Measurements from ENCODE around the gene PLEKHH1. TPM values are rescaled to one million over a fixed set of nuclear protein-coding genes. Genes with fewer than 3 reads are reported as not detected.
A peak's percentile ranks its signal among the peaks of the same experiment; 100 is the strongest.
"Not testable (repeated sequence)": the region's sequence is repeated elsewhere in the genome, so short reads cannot be mapped to it uniquely, and the experiment has no call there.

The PLEKHH1 gene
- total RNA-seq, 4 donors from 2014 or later, result 10.5 to 23.1 (median 17.2) TPM

DNA sequence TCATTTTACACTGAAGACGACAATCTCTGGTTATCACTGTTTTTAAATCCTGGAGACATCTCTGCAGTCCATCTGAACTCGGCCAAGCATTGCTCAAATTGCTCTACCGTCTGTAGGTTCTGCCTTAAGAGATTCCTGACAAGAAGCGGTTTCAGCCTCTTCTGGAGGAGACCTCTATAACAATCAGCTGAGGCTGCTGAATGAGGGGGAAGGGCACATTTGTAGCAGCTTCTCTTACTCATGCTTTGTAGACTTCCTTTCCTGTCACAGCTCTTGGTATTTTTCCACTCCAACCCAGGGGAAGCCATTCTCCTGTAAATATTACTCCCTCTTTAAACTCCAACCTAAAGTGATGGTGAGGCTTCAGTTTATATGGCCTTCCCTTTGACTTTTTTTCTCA, 89.6 kb downstream of the PLEKHH1 start:
- intact Hi-C loops (cut with DNase I; ENCODE audit: low total_unique reads), result no loop called here
- WGBS, 2 donors, result 59 to 64% methylated on average over 4 of the region's 4 CpGs

DNA sequence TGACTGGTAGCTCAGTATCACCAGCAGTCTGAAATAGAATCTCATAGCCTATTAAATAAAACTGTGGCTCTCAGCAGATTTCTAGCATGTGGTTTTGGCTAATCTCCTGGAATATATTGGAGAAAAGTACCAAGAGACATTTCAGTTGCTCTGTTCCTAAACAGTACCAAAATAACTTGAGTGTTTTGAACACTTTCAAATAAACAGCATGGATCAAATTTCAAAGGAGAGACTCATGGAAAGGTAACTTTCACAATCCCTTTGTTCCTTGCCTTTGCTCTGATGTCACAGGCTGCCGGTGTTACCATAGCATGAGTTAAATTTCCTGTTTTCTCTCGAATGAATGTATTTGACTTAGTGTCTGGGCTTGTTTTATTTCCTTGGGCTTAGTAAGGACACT, 90.0 kb downstream of the PLEKHH1 start:
- TF ChIP-seq, protein P1, sequence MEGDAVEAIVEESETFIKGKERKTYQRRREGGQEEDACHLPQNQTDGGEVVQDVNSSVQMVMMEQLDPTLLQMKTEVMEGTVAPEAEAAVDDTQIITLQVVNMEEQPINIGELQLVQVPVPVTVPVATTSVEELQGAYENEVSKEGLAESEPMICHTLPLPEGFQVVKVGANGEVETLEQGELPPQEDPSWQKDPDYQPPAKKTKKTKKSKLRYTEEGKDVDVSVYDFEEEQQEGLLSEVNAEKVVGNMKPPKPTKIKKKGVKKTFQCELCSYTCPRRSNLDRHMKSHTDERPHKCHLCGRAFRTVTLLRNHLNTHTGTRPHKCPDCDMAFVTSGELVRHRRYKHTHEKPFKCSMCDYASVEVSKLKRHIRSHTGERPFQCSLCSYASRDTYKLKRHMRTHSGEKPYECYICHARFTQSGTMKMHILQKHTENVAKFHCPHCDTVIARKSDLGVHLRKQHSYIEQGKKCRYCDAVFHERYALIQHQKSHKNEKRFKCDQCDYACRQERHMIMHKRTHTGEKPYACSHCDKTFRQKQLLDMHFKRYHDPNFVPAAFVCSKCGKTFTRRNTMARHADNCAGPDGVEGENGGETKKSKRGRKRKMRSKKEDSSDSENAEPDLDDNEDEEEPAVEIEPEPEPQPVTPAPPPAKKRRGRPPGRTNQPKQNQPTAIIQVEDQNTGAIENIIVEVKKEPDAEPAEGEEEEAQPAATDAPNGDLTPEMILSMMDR (IDR thresholded peaks at IDR 0.05), result no peak
- no peak for TF ChIP-seq POLR2A (IDR thresholded peaks at IDR 0.05)
- intact Hi-C loops (cut with DNase I; ENCODE audit: low total_unique reads), result no loop called here
- 12 to 19% methylated on average over 2 of the region's 2 CpGs for WGBS, 2 donors
- H3K4me3 ChIP-seq (ENCODE audit: low read depth, poor library complexity, severe bottlenecking), result no peak overlapping the region
- no peak for DNase-seq (ENCODE audit: low spot score in 2 of 2)

More for the DNA sequence above, 89.6 kb downstream of the PLEKHH1 start:
- no peak overlapping the region for H3K4me3 ChIP-seq (ENCODE audit: low read depth, poor library complexity, severe bottlenecking)
- TF ChIP-seq, protein P1 (IDR thresholded peaks at IDR 0.05), result no peak
- TF ChIP-seq POLR2A (IDR thresholded peaks at IDR 0.05), result no peak
- peak in 1 of 2 donors; percentile 42 for DNase-seq (ENCODE audit: low spot score in 2 of 2)

DNA sequence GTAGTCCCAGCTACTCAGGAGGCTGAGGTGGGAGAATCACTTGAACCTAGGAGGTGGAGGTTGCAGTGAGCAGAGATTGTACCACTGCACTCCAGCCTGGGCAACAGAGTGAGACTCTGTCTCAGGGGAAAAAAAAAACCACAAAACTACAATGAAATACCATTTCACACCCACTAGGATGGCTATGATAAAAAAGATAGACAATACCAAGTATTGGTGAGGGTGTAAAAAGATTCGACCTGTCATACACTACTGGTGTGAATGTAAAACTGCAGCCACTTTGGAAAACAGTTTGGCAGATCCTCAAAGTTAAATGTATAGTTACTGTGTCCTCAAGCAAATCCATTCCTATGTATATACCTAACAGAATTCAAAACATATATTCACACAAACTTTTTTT, 93.0 kb downstream of the PLEKHH1 start:
- intact Hi-C loops (cut with DNase I; ENCODE audit: low total_unique reads); DNase-seq (ENCODE audit: low spot score in 2 of 2); H3K4me3 ChIP-seq (ENCODE audit: low read depth, poor library complexity, severe bottlenecking): not testable (repeated sequence)
- 85 to 89% methylated on average over 1 of the region's 1 CpG for WGBS, 2 donors

DNA sequence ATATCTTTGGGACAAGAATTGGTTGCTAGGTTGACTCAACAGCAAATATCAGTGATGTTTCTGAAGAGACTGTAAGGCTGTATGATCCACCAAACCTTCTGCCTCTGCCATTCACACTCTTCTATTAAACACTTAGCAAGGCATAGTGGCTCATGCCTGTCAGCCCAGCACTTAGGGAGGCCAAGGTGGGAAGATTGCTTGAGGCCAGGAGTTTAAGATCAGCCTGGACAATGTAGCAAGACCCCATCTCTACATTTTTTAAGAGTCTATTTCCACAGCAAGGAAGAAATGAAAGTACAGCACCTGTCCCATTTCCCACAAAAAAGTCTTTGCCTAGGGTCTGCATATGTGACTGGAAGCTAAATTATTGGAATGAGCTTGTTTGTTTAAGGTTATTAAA, 94.4 kb downstream of the PLEKHH1 start:
- DNase-seq (ENCODE audit: low spot score in 2 of 2), result no peak
- no peak for TF ChIP-seq POLR2A (IDR thresholded peaks at IDR 0.05)
- TF ChIP-seq, protein P1 (IDR thresholded peaks at IDR 0.05), result no peak
- intact Hi-C loops (cut with DNase I; ENCODE audit: low total_unique reads), result no loop called here
- no peak overlapping the region for H3K4me3 ChIP-seq (ENCODE audit: low read depth, poor library complexity, severe bottlenecking)

DNA sequence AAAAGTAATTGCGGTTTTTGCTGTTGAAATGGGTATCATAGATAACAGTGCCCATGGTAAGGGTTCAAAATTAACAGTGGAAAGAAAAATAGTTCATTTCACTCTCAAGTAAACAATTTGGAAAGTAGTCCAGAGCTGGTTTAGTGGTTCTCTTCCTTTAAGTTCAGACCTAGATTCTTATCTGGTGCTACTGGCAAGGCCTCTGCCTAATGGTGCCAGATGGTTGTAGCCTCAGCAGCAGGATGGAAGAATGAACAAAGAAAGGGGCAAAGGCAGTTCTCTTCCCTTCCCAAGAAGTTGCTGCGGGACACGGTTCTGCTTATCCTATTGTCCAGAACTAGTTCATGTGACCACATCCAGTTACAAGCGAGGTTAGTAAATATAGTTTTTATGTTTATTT, 97.1 kb downstream of the PLEKHH1 start:
- 91 to 92% methylated on average over 4 of the region's 4 CpGs for WGBS, 2 donors
- no peak overlapping the region for H3K4me3 ChIP-seq (ENCODE audit: low read depth, poor library complexity, severe bottlenecking)
- DNase-seq (ENCODE audit: low spot score in 2 of 2), result no peak
- intact Hi-C loops (cut with DNase I; ENCODE audit: low total_unique reads), result no loop called here
- TF ChIP-seq POLR2A (IDR thresholded peaks at IDR 0.05), result no peak

DNA sequence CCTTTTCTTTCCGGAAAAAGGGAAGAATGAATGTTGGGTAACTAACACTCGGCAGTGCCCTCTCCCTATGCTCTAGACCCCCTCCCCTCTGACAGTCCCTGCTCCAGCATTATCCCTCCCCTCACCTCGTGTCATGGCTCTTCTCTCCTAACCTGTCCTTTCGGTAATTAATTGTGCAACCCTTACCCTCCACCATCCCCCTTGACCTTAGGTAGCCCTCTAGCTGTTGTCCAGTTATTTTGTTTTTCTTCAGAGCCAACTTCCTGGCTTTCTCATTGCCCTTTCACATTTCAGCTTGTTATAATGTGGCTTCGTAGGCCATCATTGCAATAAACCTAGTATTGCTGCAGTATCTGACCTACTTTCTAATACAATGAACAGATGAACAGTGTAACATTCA, 97.8 kb downstream of the PLEKHH1 start:
- intact Hi-C loops (cut with DNase I; ENCODE audit: low total_unique reads), result no loop called here
- TF ChIP-seq, protein P1 (IDR thresholded peaks at IDR 0.05), result no peak
- no peak for TF ChIP-seq POLR2A (IDR thresholded peaks at IDR 0.05)
- whole genome bisulfite sequencing, 2 donors, result 85 to 87% methylated on average over 5 of the region's 5 CpGs
- no peak for DNase-seq (ENCODE audit: low spot score in 2 of 2)
- H3K4me3 ChIP-seq (ENCODE audit: low read depth, poor library complexity, severe bottlenecking), result no peak overlapping the region

DNA sequence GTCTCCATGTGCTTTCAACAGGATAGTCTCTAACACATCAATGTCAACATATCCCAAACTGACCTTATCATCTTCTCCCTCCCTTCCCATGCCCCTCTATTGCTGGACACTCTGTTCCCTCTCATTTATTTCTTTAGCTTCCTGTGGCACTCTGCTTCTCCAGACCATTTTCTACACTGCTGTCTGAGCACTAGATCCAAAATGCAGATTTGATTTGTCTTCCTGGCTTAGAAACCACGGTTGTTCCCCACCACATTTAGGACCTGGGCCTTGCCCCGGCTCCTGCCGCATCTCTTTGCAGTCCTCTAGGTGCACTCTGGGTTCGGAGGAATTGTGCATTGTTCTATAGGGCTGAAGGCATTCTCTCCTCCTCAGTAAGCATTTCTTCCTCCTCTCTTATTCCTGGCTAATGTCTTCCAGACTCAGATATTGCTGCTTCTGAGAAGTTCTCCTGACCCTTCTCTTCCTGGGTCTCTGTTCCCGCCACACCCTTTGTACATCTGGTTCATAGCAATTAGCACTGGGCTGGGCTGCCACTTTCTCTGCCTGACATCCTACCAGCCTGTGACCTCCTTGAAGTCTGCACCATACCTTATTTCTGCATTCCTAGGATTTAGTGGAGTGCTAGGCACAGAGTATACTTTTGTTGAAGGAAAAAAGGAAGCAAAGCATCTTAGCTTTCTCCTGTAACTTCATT, 100.5 kb downstream of the PLEKHH1 start:
- intact Hi-C loops (cut with DNase I; ENCODE audit: low total_unique reads), result no loop called here
- no peak for DNase-seq (ENCODE audit: low spot score in 2 of 2)
- TF ChIP-seq, protein P1 (IDR thresholded peaks at IDR 0.05), result no peak
- TF ChIP-seq POLR2A (IDR thresholded peaks at IDR 0.05), result no peak
- H3K4me3 ChIP-seq (ENCODE audit: low read depth, poor library complexity, severe bottlenecking), result no peak overlapping the region
- 89 to 92% methylated on average over 5 of the region's 5 CpGs for WGBS, 2 donors
